Activated T-helper 2 cell treated with anti-CD3 and anti-CD28 coated beads, Interferon-gamma antibody, Interleukin-2, Interleukin-4, amounts not matched to agents 10 μg/mL and 5 μg/mL and 100 μg/mL, durations not matched to agents 14 hours and 24 hours and 36 hours (primary cell): ENCODE measurements around the gene CDC42SE2. TPM values are rescaled to one million over a fixed set of nuclear protein-coding genes. Genes with fewer than 3 reads are reported as not detected.
"Not testable (repeated sequence)": the region's sequence is repeated elsewhere in the genome, so short reads cannot be mapped to it uniquely, and the experiment has no call there.

Source experiments
- DNase-seq: peaks from one replicate; pipeline ENCODE4 v3.0.0; 2021; ENCODE audit warnings: low spot score
- H3K27ac Mint-ChIP-seq: one replicate; pipeline ENCODE4 v1.8.0; 2021; ENCODE audit warnings: mixed read lengths
- H3K27me3 Mint-ChIP-seq: one replicate; pipeline ENCODE4 v1.8.0; 2021; ENCODE audit warnings: low read depth, mixed read lengths
- H3K36me3 Mint-ChIP-seq: one replicate; pipeline ENCODE4 v1.8.0; 2021; ENCODE audit warnings: low read depth, mixed read lengths
- H3K4me1 Mint-ChIP-seq: one replicate; pipeline ENCODE4 v1.8.0; 2021; ENCODE audit warnings: low read depth, mixed read lengths
- H3K4me3 Mint-ChIP-seq: one replicate; pipeline ENCODE4 v1.8.0; 2021; ENCODE audit warnings: low read depth, mild to moderate bottlenecking, moderate library complexity, mixed read lengths
- H3K9me3 Mint-ChIP-seq: one replicate; pipeline ENCODE4 v1.8.0; 2021; ENCODE audit warnings: mixed read lengths
- intact Hi-C: fragments of 100-400 bp; cut with micrococcal nuclease; formaldehyde crosslinking; loops from one replicate; pipeline ENCODE4 v1.15.1; 2023
- total RNA-seq: library from RNA; stranded (reverse); gene quantifications from 2 replicates; pipeline ENCODE4 v1.2.3, GENCODE V29; 2022

The CDC42SE2 gene
- total RNA-seq, 1 donor from 2014 or later: 89.5 TPM

DNA sequence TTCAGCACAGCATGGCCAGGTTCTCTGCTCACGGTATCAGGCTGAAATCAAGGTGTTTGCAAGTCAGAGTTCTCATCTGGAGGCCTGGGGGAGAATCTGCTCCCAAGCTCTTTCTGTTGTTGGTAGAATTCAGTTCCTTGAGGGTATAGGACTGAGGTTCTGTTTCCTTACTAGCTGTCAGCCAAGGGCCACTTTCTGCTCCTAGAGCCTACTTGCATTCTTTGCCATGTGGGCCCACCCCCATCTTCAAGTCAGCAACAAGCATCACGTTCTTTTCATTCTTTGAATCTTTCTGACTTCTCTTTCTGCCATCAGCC is 7.4 kb upstream of the CDC42SE2 start:
- peaks cover 62% of the 10 kb centered on the region for H3K4me1 Mint-ChIP-seq
- H3K9me3 Mint-ChIP-seq: no peaks in the 10 kb centered on the region
- intact Hi-C loops: loop anchor here (1.0 to 10.0 kb wide), 4 partner anchors 86 to 758 kb away; partner anchors contain the start of genes ACSL6, LYRM7 and RAPGEF6
- H3K36me3 Mint-ChIP-seq: peaks cover 20% of the 10 kb centered on the region
- peak overlapping the region; percentile 87 for H3K27ac Mint-ChIP-seq
- no peaks in the 10 kb centered on the region for H3K27me3 Mint-ChIP-seq
- peak overlapping the region; percentile 31 for H3K4me3 Mint-ChIP-seq
- no peak for DNase-seq

DNA sequence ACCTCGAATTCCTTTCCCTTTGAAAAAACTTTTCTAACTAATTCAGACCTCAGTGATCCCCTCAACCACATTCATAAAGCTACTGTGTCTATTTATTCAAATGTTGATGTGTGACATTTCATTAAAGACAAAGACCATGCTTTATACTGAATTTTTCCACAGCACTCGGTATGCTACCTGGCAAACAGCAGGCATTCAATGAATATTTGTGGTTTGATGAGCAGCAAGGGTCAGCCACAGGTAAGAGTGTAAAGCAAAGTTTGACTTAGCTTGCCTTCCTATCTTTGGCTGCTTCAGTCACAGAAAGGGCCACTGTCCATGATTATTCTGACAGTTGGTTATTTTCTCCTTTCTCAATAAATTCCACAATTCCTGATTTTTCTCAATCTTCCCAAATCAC is 5.1 kb upstream of the CDC42SE2 start:
- DNase-seq: no peak
- Mint-ChIP-seq H3K27ac (peak overlapping the region; percentile 87), H3K36me3 (peaks cover 23% of the 10 kb centered on the region), H3K4me1 (peaks cover 59% of the 10 kb centered on the region), H3K9me3 (no peaks in the 10 kb centered on the region), H3K4me3 (peak overlapping the region; percentile 30), H3K27me3 (no peaks in the 10 kb centered on the region)
- intact Hi-C loops: loop anchor here (10.0 kb wide), 2 partner anchors 376 to 756 kb away; partner anchors contain the start of genes ACSL6 and RAPGEF6

DNA sequence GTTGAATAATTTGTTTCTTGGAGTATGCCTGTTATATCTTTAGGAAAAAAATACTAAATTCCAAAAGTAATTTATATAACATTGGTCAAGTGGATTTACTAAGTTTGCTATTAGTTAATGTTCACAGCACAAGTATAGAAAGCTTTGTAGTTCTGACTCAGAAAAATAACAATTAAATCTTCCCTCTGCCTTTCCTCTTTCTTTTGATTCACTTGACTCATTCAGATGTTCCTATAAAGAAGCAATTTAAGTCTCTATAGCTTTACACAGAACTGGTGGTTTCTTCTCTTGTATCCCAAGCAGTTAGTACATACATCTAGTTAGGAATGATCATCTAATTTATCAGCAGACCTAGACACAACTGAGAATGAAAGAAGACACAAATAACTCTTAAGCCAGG is 4.5 kb upstream of the CDC42SE2 start:
- Mint-ChIP-seq H3K36me3 (peaks cover 23% of the 10 kb centered on the region), H3K9me3 (no peaks in the 10 kb centered on the region), H3K4me1 (peaks cover 54% of the 10 kb centered on the region), H3K27me3 (no peaks in the 10 kb centered on the region), H3K4me3 (no peak overlapping the region), H3K27ac (peak overlapping the region; percentile 81)
- no peak for DNase-seq
- intact Hi-C loops: loop anchor here (10.0 kb wide), 2 partner anchors 375 to 755 kb away; partner anchors contain the start of genes ACSL6 and RAPGEF6

DNA sequence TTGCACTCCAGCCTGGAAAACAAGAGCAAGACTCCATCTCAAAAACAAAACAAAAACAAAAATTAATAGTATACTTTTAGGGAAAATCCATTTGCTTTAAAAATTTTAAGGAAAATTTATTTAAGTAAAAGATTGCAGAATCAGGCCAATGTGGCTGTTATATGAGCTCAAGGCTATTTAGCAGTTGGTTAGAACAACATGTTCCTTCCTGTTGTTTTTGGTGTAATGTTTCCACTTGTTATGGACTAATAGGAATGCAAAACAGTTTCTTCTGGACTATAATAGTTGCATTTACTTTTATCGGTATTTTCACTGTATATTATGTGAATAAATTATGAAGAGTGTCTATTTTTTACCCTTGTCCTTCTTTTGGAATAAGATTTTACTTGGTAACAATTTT is 3.0 kb upstream of the CDC42SE2 start:
- intact Hi-C loops: no loop called here
- H3K27me3 Mint-ChIP-seq: no peaks in the 10 kb centered on the region
- no peak overlapping the region for H3K4me3 Mint-ChIP-seq
- no peak overlapping the region for H3K27ac Mint-ChIP-seq
- peaks cover 53% of the 10 kb centered on the region for H3K4me1 Mint-ChIP-seq
- no peak for DNase-seq
- H3K9me3 Mint-ChIP-seq: no peaks in the 10 kb centered on the region
- H3K36me3 Mint-ChIP-seq: peaks cover 32% of the 10 kb centered on the region

DNA sequence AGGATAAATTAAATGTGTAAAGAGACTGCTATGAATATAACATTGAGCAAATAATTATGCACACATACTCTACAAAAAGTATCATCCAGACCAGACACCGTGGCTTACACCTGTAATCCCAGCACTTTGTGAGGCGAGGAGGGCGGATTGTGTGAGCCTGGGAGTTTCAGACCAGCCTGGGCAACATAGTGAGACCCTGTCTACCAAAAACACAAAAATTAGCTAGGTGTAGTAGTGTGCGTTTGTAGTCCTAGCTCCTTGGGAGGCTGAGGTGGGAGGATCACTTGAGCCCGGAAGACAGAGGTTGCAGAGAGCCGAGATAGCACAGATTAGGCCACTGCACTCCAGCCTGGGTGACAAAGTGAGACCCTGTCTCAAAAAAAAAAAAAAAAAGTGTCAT is 2.4 kb upstream of the CDC42SE2 start:
- Mint-ChIP-seq H3K9me3 (no peaks in the 10 kb centered on the region), H3K4me3 (no peak overlapping the region)
- intact Hi-C loops: no loop called here

DNA sequence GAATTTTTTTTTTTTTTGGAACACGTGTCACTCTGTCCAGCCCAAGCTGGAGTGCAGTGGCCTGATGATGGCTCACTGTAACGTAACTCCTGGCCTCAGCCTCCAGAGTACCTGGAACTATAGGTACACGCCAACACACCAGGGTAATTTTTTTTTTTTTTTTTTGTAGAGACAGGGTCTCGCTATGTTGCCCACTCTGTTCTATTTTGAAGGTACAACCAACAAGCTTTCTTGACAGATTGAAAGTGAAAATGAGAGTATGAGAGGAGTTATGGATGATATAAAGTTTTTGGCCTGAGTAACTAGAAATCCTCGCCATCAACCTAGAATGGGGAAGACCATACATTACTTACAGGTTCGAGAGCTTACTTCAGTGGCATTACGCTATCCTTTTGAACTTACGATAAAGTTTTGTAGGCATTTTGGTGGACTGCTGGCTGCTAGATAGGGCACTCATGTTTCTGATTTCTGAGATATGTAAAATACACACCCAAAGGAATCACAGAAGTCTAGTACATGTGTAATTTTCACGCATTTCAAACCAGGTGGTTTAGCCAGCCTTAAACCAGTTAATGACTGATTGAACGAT is 806 bp upstream of the CDC42SE2 start:
- Mint-ChIP-seq H3K27me3 (no peaks in the 10 kb centered on the region), H3K27ac (peak overlapping the region; percentile 90), H3K36me3 (peaks cover 35% of the 10 kb centered on the region), H3K4me1 (peaks cover 44% of the 10 kb centered on the region), H3K9me3 (no peaks in the 10 kb centered on the region), H3K4me3 (peak overlapping the region; percentile 83)
- intact Hi-C loops: loop anchor here (1.0 to 2.0 kb wide), 2 partner anchors 52 to 93 kb away; partner anchors contain the start of gene LYRM7
- DNase-seq: no peak

More for the DNA sequence above, 2.4 kb upstream of the CDC42SE2 start:
- H3K36me3 Mint-ChIP-seq: peaks cover 29% of the 10 kb centered on the region
- H3K27ac Mint-ChIP-seq: no peak overlapping the region
- no peaks in the 10 kb centered on the region for H3K27me3 Mint-ChIP-seq
- H3K4me1 Mint-ChIP-seq: peaks cover 48% of the 10 kb centered on the region
- no peak for DNase-seq

DNA sequence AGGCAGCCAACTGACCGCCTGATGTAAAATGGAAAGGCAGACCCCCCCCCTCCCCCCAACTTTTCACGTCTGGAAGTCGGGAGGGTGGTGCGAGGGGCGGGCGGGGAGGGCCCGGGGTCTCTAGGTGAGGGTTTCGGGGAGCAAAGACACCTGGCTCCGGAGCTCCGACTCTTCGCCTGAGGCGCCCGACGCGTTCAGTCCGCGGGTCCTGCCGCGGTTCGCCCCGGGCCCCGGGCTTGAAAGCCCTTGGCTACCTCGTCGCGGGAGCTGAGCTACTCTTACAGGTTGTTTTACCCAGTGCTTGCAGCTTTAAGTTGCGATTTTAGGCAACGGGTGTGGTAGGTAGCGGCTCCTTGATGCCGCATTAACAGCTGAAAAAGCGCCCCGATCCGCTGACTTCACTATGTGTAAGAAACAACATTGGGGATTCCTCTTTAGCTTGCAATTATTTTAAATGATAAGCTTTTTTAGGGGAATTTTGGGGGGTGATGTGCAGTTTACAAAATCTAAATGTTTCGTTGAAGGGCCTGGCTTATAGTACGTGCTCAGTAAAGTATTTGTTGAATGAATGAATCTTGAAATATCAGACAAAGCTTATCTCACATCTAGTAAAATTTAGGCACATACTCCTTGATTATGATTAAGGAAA is 722 bp downstream of the CDC42SE2 start:
- Mint-ChIP-seq H3K27me3 (no peaks in the 10 kb centered on the region), H3K4me3 (peak overlapping the region; percentile 79), H3K36me3 (peaks cover 37% of the 10 kb centered on the region), H3K27ac (peak overlapping the region; percentile 73), H3K4me1 (peaks cover 33% of the 10 kb centered on the region), H3K9me3 (no peaks in the 10 kb centered on the region)
- intact Hi-C loops: loop anchor here (1.0 kb wide), 3 partner anchors 7 to 17 kb away; no protein-coding TSS in a partner anchor
- no peak for DNase-seq

DNA sequence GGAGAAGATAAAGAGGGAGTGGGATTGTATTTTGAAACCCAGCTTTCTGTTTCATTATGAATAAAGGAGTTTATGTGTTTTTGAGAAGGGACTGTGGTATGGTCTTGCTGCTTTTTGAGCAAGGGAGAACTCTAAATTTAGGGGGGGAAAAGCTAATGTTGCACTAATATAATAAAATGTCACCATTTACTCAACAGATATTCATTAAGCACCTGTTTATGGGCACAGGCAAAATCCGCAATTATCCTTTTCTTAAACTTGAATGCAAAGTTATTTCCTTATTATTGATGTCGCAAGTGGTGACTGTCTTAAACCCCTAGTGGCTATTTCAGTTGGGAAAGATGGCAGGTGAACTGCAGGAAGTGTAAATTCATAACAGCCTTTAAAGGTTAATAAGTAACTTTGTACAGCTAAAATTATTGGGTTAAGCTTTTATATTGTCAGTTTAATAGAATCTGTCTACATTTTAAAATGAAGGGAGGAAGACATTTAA is 1.5 kb downstream of the CDC42SE2 start:
- H3K9me3 Mint-ChIP-seq: no peaks in the 10 kb centered on the region
- peaks cover 36% of the 10 kb centered on the region for H3K36me3 Mint-ChIP-seq
- H3K27me3 Mint-ChIP-seq: no peaks in the 10 kb centered on the region
- peak overlapping the region; percentile 79 for H3K4me3 Mint-ChIP-seq
- intact Hi-C loops: loop anchor here (1.0 kb wide), 3 partner anchors 8 to 16 kb away; no protein-coding TSS in a partner anchor
- peaks cover 29% of the 10 kb centered on the region for H3K4me1 Mint-ChIP-seq
- peak overlapping the region; percentile 73 for H3K27ac Mint-ChIP-seq
- DNase-seq: no peak

DNA sequence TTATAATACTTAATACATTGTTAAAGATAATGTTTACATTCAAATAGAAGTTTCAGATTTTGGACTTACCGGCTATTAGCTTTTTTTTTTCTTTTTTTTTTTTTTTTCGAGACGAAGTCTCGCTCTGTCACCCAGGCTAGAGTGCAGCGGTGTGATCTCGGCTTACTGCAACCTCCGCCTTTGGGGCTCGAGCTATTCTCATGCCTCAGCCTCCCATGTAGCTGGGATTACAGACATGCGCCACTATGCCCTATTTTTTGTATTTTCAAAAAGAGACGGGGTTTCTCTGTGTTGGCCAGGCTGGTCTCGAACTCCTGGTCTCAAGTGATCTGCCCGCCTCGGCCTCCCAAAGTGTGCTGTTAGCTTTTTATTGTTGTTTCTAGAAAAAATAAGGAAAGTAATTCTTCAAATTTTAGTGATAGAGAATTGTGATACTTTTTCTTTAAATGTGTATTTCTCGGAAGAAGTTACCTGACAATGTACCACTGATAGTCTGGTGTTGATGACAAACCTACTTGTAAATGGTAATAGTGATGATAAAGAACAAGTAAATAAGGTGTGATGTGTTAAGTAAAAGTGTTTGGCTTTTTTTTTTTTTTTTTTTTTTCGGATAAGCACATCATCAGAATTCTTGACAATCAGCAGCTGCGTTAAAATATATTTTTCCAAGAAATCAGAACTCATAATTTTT is 2.7 kb downstream of the CDC42SE2 start:
- H3K9me3 Mint-ChIP-seq: no peaks in the 10 kb centered on the region
- peaks cover 43% of the 10 kb centered on the region for H3K36me3 Mint-ChIP-seq
- intact Hi-C loops: no loop called here
- peaks cover 37% of the 10 kb centered on the region for H3K4me1 Mint-ChIP-seq
- H3K4me3 Mint-ChIP-seq: peak overlapping the region; percentile 86
- no peaks in the 10 kb centered on the region for H3K27me3 Mint-ChIP-seq
- DNase-seq: no peak
- H3K27ac Mint-ChIP-seq: peak overlapping the region; percentile 82

DNA sequence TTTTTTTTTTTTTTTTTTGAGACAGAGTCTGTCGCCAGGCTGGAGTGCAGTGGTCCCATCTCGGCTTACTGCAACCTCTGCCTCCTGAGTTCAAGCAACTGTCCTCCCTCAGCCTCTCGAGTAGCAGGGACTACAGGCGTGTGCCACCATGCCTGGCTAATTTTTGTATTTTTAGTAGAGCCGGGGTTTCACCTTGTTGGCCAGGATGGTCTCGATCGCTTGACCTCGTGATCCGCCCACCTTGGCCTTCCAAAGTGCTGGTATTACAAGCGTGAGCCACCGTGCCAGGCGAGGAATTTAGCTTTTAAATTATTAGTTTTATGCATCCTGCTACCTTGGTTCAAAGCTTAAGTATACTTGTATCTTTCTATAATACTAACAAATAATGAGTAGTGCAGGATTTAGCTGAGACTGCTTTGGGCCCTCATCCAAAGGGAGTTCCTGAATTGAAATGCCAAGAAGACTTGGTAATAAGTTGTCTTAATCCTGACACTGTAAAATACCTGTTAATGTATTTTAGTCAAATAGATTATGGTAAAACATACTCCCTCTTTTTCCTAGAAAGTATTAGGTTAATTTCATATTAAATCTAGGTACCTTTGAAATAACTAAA is 5.0 kb downstream of the CDC42SE2 start:
- intact Hi-C loops: no loop called here
- Mint-ChIP-seq H3K27me3 (no peaks in the 10 kb centered on the region), H3K27ac (peak overlapping the region; percentile 6), H3K9me3 (no peaks in the 10 kb centered on the region), H3K4me1 (peaks cover 39% of the 10 kb centered on the region), H3K36me3 (peaks cover 50% of the 10 kb centered on the region), H3K4me3 (peak overlapping the region; percentile 19)
- no peak for DNase-seq

DNA sequence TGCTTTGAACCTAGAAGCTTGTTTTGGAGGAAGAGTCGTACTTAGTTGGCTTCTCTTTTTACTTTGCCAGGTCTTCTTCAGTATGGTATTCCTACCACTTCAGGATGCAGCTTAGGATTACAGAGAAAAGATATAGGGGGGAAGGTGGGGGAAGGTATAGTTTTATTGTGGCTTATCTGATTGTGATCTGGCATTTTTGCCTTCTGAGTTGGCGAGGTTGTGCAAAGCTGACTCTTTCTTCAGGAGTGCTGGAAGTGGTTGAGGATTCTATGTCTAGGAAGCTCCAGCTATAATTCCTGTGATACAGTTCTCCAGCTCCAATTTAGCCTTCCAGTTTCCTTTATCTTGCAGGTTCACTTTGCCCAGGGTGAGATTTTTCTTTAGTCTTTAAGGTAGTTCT is 7.0 kb downstream of the CDC42SE2 start:
- peaks cover 50% of the 10 kb centered on the region for H3K36me3 Mint-ChIP-seq
- intact Hi-C loops: loop anchor here (5.0 kb wide), 2 partner anchors 204 to 366 kb away; partner anchors contain the start of gene RAPGEF6
- no peaks in the 10 kb centered on the region for H3K9me3 Mint-ChIP-seq
- H3K4me3 Mint-ChIP-seq: peak overlapping the region; percentile 78
- H3K27me3 Mint-ChIP-seq: no peaks in the 10 kb centered on the region
- DNase-seq: no peak
- H3K4me1 Mint-ChIP-seq: peaks cover 49% of the 10 kb centered on the region
- peak overlapping the region; percentile 74 for H3K27ac Mint-ChIP-seq

DNA sequence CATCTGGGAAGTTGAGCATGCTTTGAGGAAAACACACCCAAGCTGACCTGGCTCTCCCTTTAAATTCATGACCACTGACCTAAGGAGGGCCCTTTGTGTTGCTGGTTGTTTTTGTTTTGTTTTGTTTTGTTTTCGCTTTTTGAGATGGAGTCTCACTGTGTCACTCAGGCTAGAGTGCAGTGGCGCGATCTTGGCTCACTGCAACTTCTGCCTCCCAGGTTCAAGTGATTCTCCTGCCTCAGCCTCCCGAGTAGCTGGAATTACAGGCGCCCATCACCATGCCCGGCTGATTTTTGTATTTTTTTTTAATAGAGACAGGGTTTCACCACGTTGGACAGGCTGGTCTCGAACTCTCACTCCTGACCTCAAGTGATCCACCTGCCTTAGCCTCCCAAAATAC is 8.0 kb downstream of the CDC42SE2 start:
- intact Hi-C loops: loop anchor here (1.0 to 5.0 kb wide), 5 partner anchors 9 to 365 kb away; partner anchors contain the start of gene RAPGEF6
- Mint-ChIP-seq H3K4me3 (peak overlapping the region; percentile 78), H3K4me1 (peaks cover 47% of the 10 kb centered on the region), H3K36me3 (peaks cover 43% of the 10 kb centered on the region), H3K27ac (peak overlapping the region; percentile 95)
- H3K27me3 Mint-ChIP-seq, H3K9me3 Mint-ChIP-seq, DNase-seq: not testable (repeated sequence)
